SK-N-SH (cell line): ENCODE results near the gene GALNT12. TPM values are rescaled to one million over a fixed set of nuclear protein-coding genes. Genes with fewer than 3 reads are reported as not detected.

Experiments
- CTCF ChIA-PET: fragments of 300-600, 350-600 bp; formaldehyde crosslinking; extraction: SDS; loops from one replicate; lab custom pipeline; 2021; lab: Yijun Ruan, JAX
- POLR2A ChIA-PET: fragments of 350-600 bp; sonication (Branson Sonifier 250); formaldehyde crosslinking; extraction: SDS; loops from one replicate; lab custom pipeline; 2020; ENCODE audit warnings: antibody characterized with exemption, inconsistent platforms; lab: Yijun Ruan, JAX
- DNase-seq: peaks from one replicate; pipeline ENCODE4 v3.0.0; 2012
- H2AFZ ChIP-seq: fragments of 200-600 bp; sonication (generic); 2 replicates; pipeline ENCODE4 v1.8.1; 2016; ENCODE audit warnings: antibody characterized with exemption, mild to moderate bottlenecking, low read depth
- H3F3A ChIP-seq: fragments of 200-600 bp; sonication (generic); replicated peaks from 2 replicates; pipeline ENCODE3; 2016; ENCODE audit warnings: antibody characterized with exemption, mild to moderate bottlenecking; ENCODE audit not compliant: insufficient read depth
- H3K27ac ChIP-seq, 2 experiments: fragments of 200-500 bp in 1 of 2; fragments of 200-600 bp in 1 of 2; sonication (Bioruptor generic) in 1 of 2; sonication (generic), shearing (Covaris generic) in 1 of 2; 2 replicates each; pipeline versions ENCODE4 v1.5.1 to v1.6.1; 2014 to 2016; ENCODE audit warnings: low read depth in 2 of 2, inconsistent platforms in 1 of 2, low read length in 1 of 2, mild to moderate bottlenecking in 1 of 2, mixed read lengths in 1 of 2
- H3K27me3 ChIP-seq: fragments of 200-600 bp; sonication (generic), shearing (Covaris generic); 2 replicates; pipeline ENCODE4 v1.6.1; 2016; ENCODE audit warnings: mixed run types; ENCODE audit not compliant: insufficient read depth
- H3K36me3 ChIP-seq, 2 experiments: fragments of 200-500 bp in 1 of 2; fragments of 200-600 bp in 1 of 2; sonication (Bioruptor generic) in 1 of 2; sonication (generic) in 1 of 2; replicated peaks in 1 of 2; 2 replicates each; pipeline versions ENCODE3 to v1.5.1; 2014 to 2016; ENCODE audit warnings: low read length in 1 of 2, mild to moderate bottlenecking in 1 of 2; ENCODE audit not compliant: insufficient read depth in 2 of 2, control insufficient read depth in 1 of 2
- H3K4me1 ChIP-seq, 2 experiments: fragments of 200-500 bp in 1 of 2; fragments of 200-600 bp in 1 of 2; sonication (Bioruptor generic) in 1 of 2; sonication (generic), shearing (Covaris generic) in 1 of 2; 2 replicates each; pipeline versions ENCODE4 v1.5.1 to v1.6.1; 2014 to 2016; ENCODE audit warnings: low read depth in 1 of 2, low read length in 1 of 2, mixed run types in 1 of 2; ENCODE audit not compliant: insufficient read depth in 2 of 2, control insufficient read depth in 1 of 2
- H3K4me2 ChIP-seq: fragments of 200-600 bp; sonication (generic), shearing (Covaris generic); 2 replicates; pipeline ENCODE4 v1.6.1; 2017; ENCODE audit warnings: mixed run types
- H3K4me3 ChIP-seq, 2 experiments: fragments of 200-500 bp in 1 of 2; fragments of 200-600 bp in 1 of 2; sonication (Bioruptor generic) in 1 of 2; sonication (generic), shearing (Covaris generic) in 1 of 2; 2 replicates each; pipeline versions ENCODE4 v1.5.1 to v1.8.1; 2014 to 2016; ENCODE audit warnings: low read depth in 2 of 2, inconsistent platforms in 1 of 2, low read length in 1 of 2, mild to moderate bottlenecking in 1 of 2, mixed read lengths in 1 of 2, moderate library complexity in 1 of 2
- H3K79me2 ChIP-seq: fragments of 200-600 bp; sonication (generic); 2 replicates; pipeline ENCODE4 v1.8.1; 2017; ENCODE audit warnings: mild to moderate bottlenecking; ENCODE audit not compliant: insufficient read depth
- H3K9ac ChIP-seq: fragments of 200-600 bp; sonication (generic); 2 replicates; pipeline ENCODE4 v1.6.1; 2017; ENCODE audit warnings: mixed run types
- H3K9me2 ChIP-seq: fragments of 200-600 bp; sonication (generic); 2 replicates; pipeline ENCODE4 v1.6.1; 2017; ENCODE audit warnings: mixed run types
- H3K9me3 ChIP-seq: fragments of 200-600 bp; sonication (generic); 2 replicates; pipeline ENCODE4 v1.6.1; 2017; ENCODE audit warnings: mixed run types, mild to moderate bottlenecking, moderate library complexity
- H4K20me1 ChIP-seq: fragments of 200-600 bp; sonication (generic); 2 replicates; pipeline ENCODE4 v1.6.1; 2017; ENCODE audit warnings: mild to moderate bottlenecking, mixed run types; ENCODE audit not compliant: insufficient read depth
- CTCF ChIP-seq: fragments of 200-600 bp; sonication (generic); IDR thresholded peaks from 2 replicates; pipeline ENCODE4 v1.6.1; 2017; ENCODE audit warnings: antibody characterized with exemption, mild to moderate bottlenecking, moderate library complexity
- IRF3 ChIP-seq: fragments of 150-350 bp; IDR thresholded peaks from 2 replicates; pipeline ENCODE4 v1.6.1; 2016; ENCODE audit warnings: mild to moderate bottlenecking, low read depth, low read length
- MEF2A ChIP-seq: IDR thresholded peaks from 2 replicates; pipeline ENCODE4 v1.4.0; 2012; ENCODE audit warnings: low read depth, borderline replicate concordance
- NFIC ChIP-seq: IDR thresholded peaks from 2 replicates; pipeline ENCODE4 v1.4.0; 2012; ENCODE audit warnings: borderline replicate concordance
- NRF1 ChIP-seq: IDR thresholded peaks from 2 replicates; pipeline ENCODE4 v1.6.1; 2012; ENCODE audit warnings: low read depth, mild to moderate bottlenecking, low read length
- POLR2AphosphoS5 ChIP-seq: IDR thresholded peaks from 2 replicates; pipeline ENCODE4 v1.6.1; 2012; ENCODE audit warnings: low read depth, low read length
- RAD21 ChIP-seq: IDR thresholded peaks from 2 replicates; pipeline ENCODE4 v1.6.1; 2012; ENCODE audit warnings: mild to moderate bottlenecking, low read length
- RCOR1 ChIP-seq: fragments of 150-350 bp; IDR thresholded peaks from 2 replicates; pipeline ENCODE4 v1.6.1; 2017; ENCODE audit warnings: antibody characterized with exemption, low read length
- REST ChIP-seq: IDR thresholded peaks from 2 replicates; pipeline ENCODE4 v1.6.1; 2012; ENCODE audit warnings: mild to moderate bottlenecking, low read depth, low read length, moderate library complexity
- RFX5 ChIP-seq: IDR thresholded peaks from 2 replicates; pipeline ENCODE4 v1.6.1; 2012; ENCODE audit warnings: mild to moderate bottlenecking, improper control_type of control experiment, low read length
- RXRA ChIP-seq: IDR thresholded peaks from 2 replicates; pipeline ENCODE4 v1.4.0; 2012; ENCODE audit warnings: low read depth, mild to moderate bottlenecking, borderline replicate concordance
- SIN3A ChIP-seq: IDR thresholded peaks from 2 replicates; pipeline ENCODE4 v1.6.1; 2012; ENCODE audit warnings: low read depth, mild to moderate bottlenecking, low read length, moderate library complexity, borderline replicate concordance
- TAF1 ChIP-seq: IDR thresholded peaks from 2 replicates; pipeline ENCODE4 v1.6.1; 2012; ENCODE audit warnings: low read depth, mild to moderate bottlenecking, low read length, moderate library complexity, borderline replicate concordance
- TEAD4 ChIP-seq: IDR thresholded peaks from 2 replicates; pipeline ENCODE4 v1.4.0; 2012; ENCODE audit warnings: mild to moderate bottlenecking, borderline replicate concordance; ENCODE audit not compliant: insufficient read depth
- ZBTB33 ChIP-seq: IDR thresholded peaks from 2 replicates; pipeline ENCODE4 v1.4.0; 2012; ENCODE audit warnings: low read depth, borderline replicate concordance
- WGBS: methylation state at CpG from one replicate; pipeline ENCODE4 v1.1.6; 2017; ENCODE audit warnings: low lambda C conversion rate; 5-methylcytosine and 5-hydroxymethylcytosine counted together
- polyA plus RNA-seq, 3 experiments: library from polyadenylated mRNA; depleted of rRNA; stranded (reverse); fragments of >200 nt; gene quantifications; 2 replicates each; pipeline ENCODE4 v1.2.3, GENCODE V29; 2012

The GALNT12 gene
- polyA plus RNA-seq, 1 of the 3 experiments (the other 2 are of a cell fraction) = 7.4 TPM

GRCh38 chr9:98795970-98796363, 11.5 kb upstream of the GALNT12 start:
- H3K79me2 ChIP-seq = peaks cover 12% of the 10 kb centered on the region; the same call in 1 of the 2 replicates
- ChIA-PET POLR2A (no interaction called here), CTCF (interaction anchor here (0.6 to 2.9 kb wide), 4 partner anchors 9 to 480 kb away, joined by 3 to 17 read pairs (median 4); no protein-coding TSS in a partner anchor)
- TF ChIP-seq TAF1 = no peak
- H3K36me3 ChIP-seq = no peaks in the 10 kb centered on the region
- H3K9ac ChIP-seq = peak overlapping the region; percentile 56; the same call in 1 of the 2 replicates
- H3K9me2 ChIP-seq = no peaks in the 10 kb centered on the region
- H3F3A ChIP-seq = peaks cover 2% of the 10 kb centered on the region
- no peaks in the 10 kb centered on the region for H3K9me3 ChIP-seq
- WGBS = 3% methylated on average over 18 of the region's 48 CpGs
- no peak overlapping the region; a peak in 1 of 4 replicates for H3K27ac ChIP-seq
- H2AFZ ChIP-seq = peak overlapping the region; percentile 69; the same call in 1 of the 2 replicates
- H3K4me3 ChIP-seq = peak overlapping the region; percentile 69
- no peaks in the 10 kb centered on the region for H3K27me3 ChIP-seq
- H4K20me1 ChIP-seq = no peaks in the 10 kb centered on the region
- no peak for DNase-seq
- peaks cover 3 to 10% of the 10 kb centered on the region in 2 experiments; a peak in 1 of 4 replicates for H3K4me1 ChIP-seq
- H3K4me2 ChIP-seq = peak overlapping the region; percentile 82

- peak within 1 kb of the TSS; percentile 57; the same call in 1 of the 2 replicates for H3K9ac ChIP-seq
- 81% methylated on average over 10 of the region's 86 CpGs for WGBS
- H2AFZ ChIP-seq = peak within 1 kb of the TSS; percentile 97
- peak within 1 kb of the TSS; percentile 83 for H3K4me2 ChIP-seq
- peak within 1 kb of the TSS; percentile 69 for H3K4me3 ChIP-seq
- peaks cover under 1 to 8% of the 10 kb centered on the region in 2 experiments; a peak in 1 of 4 replicates for H3K4me1 ChIP-seq
- no peaks in the 10 kb centered on the region for H3F3A ChIP-seq
- no peaks in the 10 kb centered on the region for H3K36me3 ChIP-seq
- no peaks in the 10 kb centered on the region for H3K9me2 ChIP-seq
- no peaks in the 10 kb centered on the region for H3K9me3 ChIP-seq
- ChIA-PET POLR2A (no interaction called here), CTCF (interaction anchor here (0.6 to 2.9 kb wide), 8 partner anchors 9 to 799 kb away, joined by 3 to 17 read pairs (median 3); no protein-coding TSS in a partner anchor)
- H3K79me2 ChIP-seq = peaks cover 12% of the 10 kb centered on the region; the same call in 1 of the 2 replicates
- peak; percentile 98 for DNase-seq
- H4K20me1 ChIP-seq = no peaks in the 10 kb centered on the region
- H3K27me3 ChIP-seq = no peaks in the 10 kb centered on the region
- no peak within 1 kb of the TSS; a peak in 1 of 4 replicates for H3K27ac ChIP-seq
- peak; percentile 47 for TF ChIP-seq NRF1
- 0 out of 2 replicates have a peak, but pooled peaks have one; percentile 22 for TF ChIP-seq POLR2AphosphoS5
- no peak for TF ChIP-seq IRF3
- TF ChIP-seq SIN3A = no peak
- no peak for TF ChIP-seq RFX5
- TF ChIP-seq RAD21 = no peak
- no peak for TF ChIP-seq ZBTB33
- no peak for TF ChIP-seq REST
- TF ChIP-seq NFIC = no peak
- no peak for TF ChIP-seq MEF2A
- TF ChIP-seq CTCF = peak; percentile 45
- TF ChIP-seq TEAD4 = no peak
- no peak for TF ChIP-seq RCOR1
- no peak for TF ChIP-seq RXRA
These were observed 10.9 kb upstream of the GALNT12 start, which contains the start of gene ANKS6 for GRCh38 chr9:98796364-98797101. TSS of gene ANKS6 (minus strand) at chr9:98796555. CDS start at chr9:98796491, 64 bp downstream.
